Measurements from ENCODE around the gene NPTX2.

Gene NPTX2

DNA sequence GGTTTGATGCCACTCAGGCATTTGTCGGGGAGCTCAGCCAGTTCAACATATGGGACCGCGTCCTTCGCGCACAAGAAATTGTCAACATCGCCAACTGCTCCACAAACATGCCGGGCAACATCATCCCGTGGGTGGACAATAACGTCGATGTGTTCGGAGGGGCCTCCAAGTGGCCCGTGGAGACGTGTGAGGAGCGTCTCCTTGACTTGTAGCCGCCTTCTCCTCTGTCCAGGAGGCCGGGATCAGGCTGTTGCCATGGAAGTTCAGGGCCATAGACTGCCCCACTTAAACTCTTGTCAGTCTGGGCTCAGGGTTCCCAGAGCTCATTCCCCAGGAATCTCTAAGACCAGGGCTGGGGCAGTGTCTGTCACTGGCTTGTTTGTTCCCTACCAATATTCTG, 11.3 kb downstream of the NPTX2 start:
- no peak for TF ChIP-seq OSR1 (CRISPR knock-in tag; IDR thresholded peaks at IDR 0.05)
- TF ChIP-seq ISL1 (CRISPR knock-in tag; IDR thresholded peaks at IDR 0.05) = no peak
- ATAC-seq = no peak

DNA sequence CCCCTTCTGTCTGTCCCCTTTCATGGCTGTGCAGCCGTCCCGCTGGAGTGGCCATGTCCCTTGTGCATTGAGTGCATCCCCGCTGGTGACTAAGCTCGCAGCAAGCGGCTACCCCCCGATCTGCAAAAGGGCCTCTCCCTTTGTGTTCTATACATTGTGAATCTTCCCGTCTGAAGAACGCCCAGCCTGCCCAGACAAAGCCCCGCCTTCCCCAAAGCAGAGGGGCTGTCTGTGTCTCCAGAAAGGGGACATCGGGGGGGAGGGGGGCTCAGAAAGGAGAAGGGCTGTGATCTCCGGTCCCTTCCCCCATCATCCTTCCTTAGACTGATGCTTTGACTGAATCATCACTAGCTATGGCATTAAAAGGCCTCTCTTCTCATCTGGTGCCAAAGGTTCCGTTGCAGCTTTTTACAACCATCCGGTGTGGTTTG, 11.9 kb downstream of the NPTX2 start:
- ATAC-seq = no peak
- TF ChIP-seq SNAI2 (CRISPR knock-in tag; IDR thresholded peaks at IDR 0.05) = no peak
- no peak for TF ChIP-seq ZNF70 (CRISPR knock-in tag; IDR thresholded peaks at IDR 0.05)
- TF ChIP-seq, protein P1, sequence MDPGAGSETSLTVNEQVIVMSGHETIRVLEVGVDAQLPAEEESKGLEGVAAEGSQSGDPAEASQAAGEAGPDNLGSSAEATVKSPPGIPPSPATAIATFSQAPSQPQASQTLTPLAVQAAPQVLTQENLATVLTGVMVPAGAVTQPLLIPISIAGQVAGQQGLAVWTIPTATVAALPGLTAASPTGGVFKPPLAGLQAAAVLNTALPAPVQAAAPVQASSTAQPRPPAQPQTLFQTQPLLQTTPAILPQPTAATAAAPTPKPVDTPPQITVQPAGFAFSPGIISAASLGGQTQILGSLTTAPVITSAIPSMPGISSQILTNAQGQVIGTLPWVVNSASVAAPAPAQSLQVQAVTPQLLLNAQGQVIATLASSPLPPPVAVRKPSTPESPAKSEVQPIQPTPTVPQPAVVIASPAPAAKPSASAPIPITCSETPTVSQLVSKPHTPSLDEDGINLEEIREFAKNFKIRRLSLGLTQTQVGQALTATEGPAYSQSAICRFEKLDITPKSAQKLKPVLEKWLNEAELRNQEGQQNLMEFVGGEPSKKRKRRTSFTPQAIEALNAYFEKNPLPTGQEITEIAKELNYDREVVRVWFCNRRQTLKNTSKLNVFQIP (CRISPR knock-in tag; IDR thresholded peaks at IDR 0.05; ENCODE audit: borderline replicate concordance, low read depth) = no peak
- no peak for TF ChIP-seq ESRRG (CRISPR knock-in tag; IDR thresholded peaks at IDR 0.05)
- no peak for TF ChIP-seq ZNF565 (CRISPR knock-in tag; conservative IDR thresholded peaks at IDR 0.05; ENCODE audit: low read depth)
- no peak for TF ChIP-seq OSR1 (CRISPR knock-in tag; IDR thresholded peaks at IDR 0.05)
- TF ChIP-seq TSHZ2 (CRISPR knock-in tag; IDR thresholded peaks at IDR 0.05) = no peak
- no peak for TF ChIP-seq ZFP30 (CRISPR knock-in tag; IDR thresholded peaks at IDR 0.05)

DNA sequence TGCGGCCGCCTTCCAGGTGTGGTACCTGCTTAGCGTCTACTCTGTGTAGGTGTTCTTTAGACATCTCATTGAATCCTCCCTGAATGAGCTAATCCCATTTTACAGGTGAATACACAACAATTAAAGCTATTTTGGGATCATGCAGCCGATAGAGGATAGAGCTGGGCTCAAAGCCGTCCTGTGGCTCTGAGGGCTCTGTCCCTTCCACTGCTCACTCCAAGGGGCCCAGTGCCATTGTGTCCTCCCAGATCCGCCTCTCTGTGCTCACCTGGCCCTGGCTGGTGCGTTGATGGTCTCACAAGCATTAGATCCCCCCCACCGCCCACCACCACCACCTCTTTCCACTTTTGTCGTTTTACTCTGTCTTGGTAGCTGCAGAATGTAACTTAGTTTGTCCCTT, 13.1 kb downstream of the NPTX2 start:
- ATAC-seq = no peak
- TF ChIP-seq ESRRG (CRISPR knock-in tag; IDR thresholded peaks at IDR 0.05) = no peak
- no peak for TF ChIP-seq OSR1 (CRISPR knock-in tag; IDR thresholded peaks at IDR 0.05)
- no peak for TF ChIP-seq TOX (CRISPR knock-in tag; IDR thresholded peaks at IDR 0.05; ENCODE audit: borderline replicate concordance)
- TF ChIP-seq ISL1 (CRISPR knock-in tag; IDR thresholded peaks at IDR 0.05) = no peak
- no peak for TF ChIP-seq PPARA (CRISPR knock-in tag; IDR thresholded peaks at IDR 0.05; ENCODE audit: borderline replicate concordance)

DNA sequence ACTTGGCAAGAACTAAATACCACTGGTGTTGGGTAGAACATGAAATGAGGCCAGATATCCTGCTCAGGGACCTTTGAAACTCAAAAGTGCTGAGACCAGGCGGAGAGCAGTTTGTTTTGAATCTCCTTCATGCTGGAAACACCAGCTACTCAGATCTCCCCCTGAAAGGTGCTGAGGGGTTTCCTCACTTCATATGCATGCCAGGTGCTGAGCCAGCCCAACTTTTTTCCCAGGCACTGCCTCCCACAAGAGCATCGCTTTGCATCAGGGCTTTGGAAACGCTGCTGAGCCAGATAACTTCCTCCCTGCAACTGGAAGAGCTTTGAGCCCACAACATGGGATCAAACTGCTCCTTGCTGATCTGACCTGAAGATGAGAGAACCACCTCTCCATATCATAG, 13.7 kb downstream of the NPTX2 start:
- no peak for TF ChIP-seq TSHZ2 (CRISPR knock-in tag; IDR thresholded peaks at IDR 0.05)
- TF ChIP-seq, protein P2, sequence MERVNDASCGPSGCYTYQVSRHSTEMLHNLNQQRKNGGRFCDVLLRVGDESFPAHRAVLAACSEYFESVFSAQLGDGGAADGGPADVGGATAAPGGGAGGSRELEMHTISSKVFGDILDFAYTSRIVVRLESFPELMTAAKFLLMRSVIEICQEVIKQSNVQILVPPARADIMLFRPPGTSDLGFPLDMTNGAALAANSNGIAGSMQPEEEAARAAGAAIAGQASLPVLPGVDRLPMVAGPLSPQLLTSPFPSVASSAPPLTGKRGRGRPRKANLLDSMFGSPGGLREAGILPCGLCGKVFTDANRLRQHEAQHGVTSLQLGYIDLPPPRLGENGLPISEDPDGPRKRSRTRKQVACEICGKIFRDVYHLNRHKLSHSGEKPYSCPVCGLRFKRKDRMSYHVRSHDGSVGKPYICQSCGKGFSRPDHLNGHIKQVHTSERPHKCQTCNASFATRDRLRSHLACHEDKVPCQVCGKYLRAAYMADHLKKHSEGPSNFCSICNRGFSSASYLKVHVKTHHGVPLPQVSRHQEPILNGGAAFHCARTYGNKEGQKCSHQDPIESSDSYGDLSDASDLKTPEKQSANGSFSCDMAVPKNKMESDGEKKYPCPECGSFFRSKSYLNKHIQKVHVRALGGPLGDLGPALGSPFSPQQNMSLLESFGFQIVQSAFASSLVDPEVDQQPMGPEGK (CRISPR knock-in tag; IDR thresholded peaks at IDR 0.05; ENCODE audit: borderline replicate concordance) = no peak
- TF ChIP-seq ISL1 (CRISPR knock-in tag; IDR thresholded peaks at IDR 0.05) = no peak
- TF ChIP-seq ZFP3 (CRISPR knock-in tag; IDR thresholded peaks at IDR 0.05) = no peak
- no peak for TF ChIP-seq ZNF70 (CRISPR knock-in tag; IDR thresholded peaks at IDR 0.05)
- no peak for TF ChIP-seq OSR1 (CRISPR knock-in tag; IDR thresholded peaks at IDR 0.05)
- no peak for TF ChIP-seq RARB (CRISPR knock-in tag; IDR thresholded peaks at IDR 0.05)
- TF ChIP-seq SNAI2 (CRISPR knock-in tag; IDR thresholded peaks at IDR 0.05) = no peak
- ATAC-seq = no peak

- no peak for ATAC-seq
- no peak for TF ChIP-seq ZFP3 (CRISPR knock-in tag; IDR thresholded peaks at IDR 0.05)
- TF ChIP-seq TOX (CRISPR knock-in tag; IDR thresholded peaks at IDR 0.05; ENCODE audit: borderline replicate concordance) = no peak
- TF ChIP-seq PPARA (CRISPR knock-in tag; IDR thresholded peaks at IDR 0.05; ENCODE audit: borderline replicate concordance) = no peak
- TF ChIP-seq CSDC2 (CRISPR knock-in tag; IDR thresholded peaks at IDR 0.05) = no peak
Observed at GRCh38 chr7:98638853-98639252, 21.8 kb downstream of the NPTX2 start.

All from SK-N-SH treated with all-trans-retinoic acid at 6 μM for 48 hours (cell line).